Measurements from ENCODE around the gene DIO3.
"Not testable (repeated sequence)": the region's sequence is repeated elsewhere in the genome, so short reads cannot be mapped to it uniquely, and the experiment has no call there.

The DIO3 gene

GRCh38 chr14:101549154-101549553 lies 12.1 kb upstream of the DIO3 start:
- TF ChIP-seq, protein P1, sequence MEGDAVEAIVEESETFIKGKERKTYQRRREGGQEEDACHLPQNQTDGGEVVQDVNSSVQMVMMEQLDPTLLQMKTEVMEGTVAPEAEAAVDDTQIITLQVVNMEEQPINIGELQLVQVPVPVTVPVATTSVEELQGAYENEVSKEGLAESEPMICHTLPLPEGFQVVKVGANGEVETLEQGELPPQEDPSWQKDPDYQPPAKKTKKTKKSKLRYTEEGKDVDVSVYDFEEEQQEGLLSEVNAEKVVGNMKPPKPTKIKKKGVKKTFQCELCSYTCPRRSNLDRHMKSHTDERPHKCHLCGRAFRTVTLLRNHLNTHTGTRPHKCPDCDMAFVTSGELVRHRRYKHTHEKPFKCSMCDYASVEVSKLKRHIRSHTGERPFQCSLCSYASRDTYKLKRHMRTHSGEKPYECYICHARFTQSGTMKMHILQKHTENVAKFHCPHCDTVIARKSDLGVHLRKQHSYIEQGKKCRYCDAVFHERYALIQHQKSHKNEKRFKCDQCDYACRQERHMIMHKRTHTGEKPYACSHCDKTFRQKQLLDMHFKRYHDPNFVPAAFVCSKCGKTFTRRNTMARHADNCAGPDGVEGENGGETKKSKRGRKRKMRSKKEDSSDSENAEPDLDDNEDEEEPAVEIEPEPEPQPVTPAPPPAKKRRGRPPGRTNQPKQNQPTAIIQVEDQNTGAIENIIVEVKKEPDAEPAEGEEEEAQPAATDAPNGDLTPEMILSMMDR (IDR thresholded peaks at IDR 0.05; ENCODE audit: borderline replicate concordance, extremely low read depth, low read length, poor library complexity, severe bottlenecking) = no peak
- no peak for TF ChIP-seq EZH2 (IDR thresholded peaks at IDR 0.05; ENCODE audit: borderline replicate concordance, low read depth, low read length, severe bottlenecking)
- H3K36me3 ChIP-seq (ENCODE audit: insufficient read depth, low read length) = no peaks in the 10 kb centered on the region
- no peak overlapping the region for H2AFZ ChIP-seq (ENCODE audit: low read depth, low read length)
- H4K20me1 ChIP-seq (ENCODE audit: insufficient read depth, low read length) = no peaks in the 10 kb centered on the region
- H3K9ac ChIP-seq (ENCODE audit: low read depth, low read length) = no peak overlapping the region
- no peak for ATAC-seq (ENCODE audit: insufficient read depth, low read depth)
- H3K9me3 ChIP-seq (ENCODE audit: insufficient read depth, low read length, severe bottlenecking) = no peaks in the 10 kb centered on the region
- H3K27me3 ChIP-seq (ENCODE audit: insufficient read depth, low read length, poor library complexity) = peaks cover 5% of the 10 kb centered on the region
- no peaks in the 10 kb centered on the region for H3K4me1 ChIP-seq (ENCODE audit: insufficient read depth, low read length)
- no peak overlapping the region for H3K27ac ChIP-seq (ENCODE audit: low read length)
- no peak overlapping the region for H3K4me2 ChIP-seq (ENCODE audit: insufficient read depth, low read length)
- H3K4me3 ChIP-seq (ENCODE audit: low read depth in 1 of 2, low read length in 2 of 2) = no peak overlapping the region
- no peak for DNase-seq
- H3K79me2 ChIP-seq (ENCODE audit: insufficient read depth, low read length) = no peaks in the 10 kb centered on the region

DNA sequence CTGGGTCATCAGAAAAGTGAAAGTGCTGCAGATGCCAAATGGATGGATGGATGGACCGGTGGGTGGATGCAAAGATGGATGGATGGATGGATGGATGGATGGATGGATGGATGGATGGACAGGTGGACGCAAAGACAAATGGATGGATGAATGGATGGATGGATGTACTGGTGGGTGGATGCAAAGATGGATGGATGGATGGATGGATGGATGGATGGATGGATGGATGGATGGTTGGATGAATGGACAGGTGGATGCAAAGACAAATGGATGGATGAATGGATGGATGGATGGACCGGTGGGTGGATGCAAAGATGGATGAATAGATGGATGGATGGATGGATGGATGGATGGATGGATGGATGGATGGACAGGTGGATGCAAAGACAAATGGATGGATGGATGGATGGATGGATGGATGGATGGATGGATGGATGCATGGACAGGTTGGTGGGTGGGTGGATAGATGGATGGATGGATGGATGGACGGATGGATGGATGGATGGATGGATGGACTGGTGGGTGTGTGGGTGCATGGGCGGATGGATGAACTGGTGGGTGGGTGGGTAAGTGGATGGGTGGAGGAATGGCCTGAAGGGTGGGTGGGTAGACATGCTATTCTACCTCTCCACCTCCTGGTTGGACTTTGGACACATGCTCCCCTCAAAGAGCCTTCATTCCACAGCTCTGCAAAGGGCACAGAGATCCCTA lies 10.9 kb upstream of the DIO3 start:
- H3K27me3 ChIP-seq (ENCODE audit: insufficient read depth, low read length, poor library complexity); H3K79me2 ChIP-seq (ENCODE audit: insufficient read depth, low read length); H3K4me2 ChIP-seq (ENCODE audit: insufficient read depth, low read length); H4K20me1 ChIP-seq (ENCODE audit: insufficient read depth, low read length); H3K36me3 ChIP-seq (ENCODE audit: insufficient read depth, low read length); H3K4me1 ChIP-seq (ENCODE audit: insufficient read depth, low read length); H3K4me3 ChIP-seq (ENCODE audit: low read depth in 1 of 2, low read length in 2 of 2); H3K9ac ChIP-seq (ENCODE audit: low read depth, low read length); H3K9me3 ChIP-seq (ENCODE audit: insufficient read depth, low read length, severe bottlenecking); H3K27ac ChIP-seq (ENCODE audit: low read length); ATAC-seq (ENCODE audit: insufficient read depth, low read depth); H2AFZ ChIP-seq (ENCODE audit: low read depth, low read length); DNase-seq: not testable (repeated sequence)

DNA sequence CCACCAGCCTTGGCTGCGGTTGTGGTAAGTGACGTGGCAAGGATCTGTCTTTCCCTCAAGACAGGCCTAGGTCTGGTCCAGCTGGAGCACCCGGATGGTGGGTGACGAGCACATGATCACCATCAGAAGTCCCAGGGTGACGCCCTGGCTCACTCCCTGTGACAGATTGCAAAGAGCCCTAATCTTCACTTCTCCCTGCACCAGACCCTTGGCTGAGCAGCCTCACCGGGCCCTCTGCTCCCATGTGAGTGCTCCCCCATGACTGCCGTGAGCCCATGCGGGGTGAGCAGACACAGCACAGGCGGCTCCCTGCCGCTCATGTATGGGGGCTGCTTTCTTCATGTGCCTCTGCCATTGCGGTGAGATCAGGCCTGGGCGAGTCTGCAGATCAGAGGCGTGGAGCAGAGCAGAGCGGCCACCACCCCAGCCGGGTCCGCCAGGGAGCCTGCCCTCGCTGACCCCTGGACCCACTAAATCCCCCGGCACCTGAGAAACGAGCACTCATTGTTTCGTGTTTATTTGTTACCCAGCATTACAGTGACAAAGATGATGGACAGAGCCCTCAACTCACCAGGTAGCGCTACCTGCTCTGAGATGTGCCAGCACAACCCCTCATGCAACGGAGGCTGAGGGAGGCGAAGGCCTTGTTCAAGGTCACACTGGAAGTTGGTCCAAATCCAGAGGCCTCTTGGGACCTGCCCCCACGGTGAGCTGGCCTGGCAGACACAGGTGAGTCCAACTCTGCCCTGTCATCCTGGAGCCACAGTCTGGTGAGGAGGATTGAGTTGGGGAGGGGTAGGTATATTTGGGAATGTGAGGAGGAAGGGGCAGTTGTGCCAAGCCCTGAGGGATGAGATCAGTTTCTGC lies 9.3 kb upstream of the DIO3 start:
- no peak overlapping the region for H2AFZ ChIP-seq (ENCODE audit: low read depth, low read length)
- ATAC-seq (ENCODE audit: insufficient read depth, low read depth) (no peak), DNase-seq (no peak)
- no peak overlapping the region for H3K4me3 ChIP-seq (ENCODE audit: low read depth in 1 of 2, low read length in 2 of 2)
- no peaks in the 10 kb centered on the region for H3K4me1 ChIP-seq (ENCODE audit: insufficient read depth, low read length)
- H3K36me3 ChIP-seq (ENCODE audit: insufficient read depth, low read length) = no peaks in the 10 kb centered on the region
- H3K27ac ChIP-seq (ENCODE audit: low read length) = no peak overlapping the region
- no peaks in the 10 kb centered on the region; the same call in 1 of the 2 replicates for H4K20me1 ChIP-seq (ENCODE audit: insufficient read depth, low read length)
- H3K79me2 ChIP-seq (ENCODE audit: insufficient read depth, low read length) = no peaks in the 10 kb centered on the region
- TF ChIP-seq, protein P1 (IDR thresholded peaks at IDR 0.05; ENCODE audit: borderline replicate concordance, extremely low read depth, low read length, poor library complexity, severe bottlenecking) = no peak
- no peak for TF ChIP-seq EZH2 (IDR thresholded peaks at IDR 0.05; ENCODE audit: borderline replicate concordance, low read depth, low read length, severe bottlenecking)
- no peak overlapping the region for H3K4me2 ChIP-seq (ENCODE audit: insufficient read depth, low read length)
- H3K9me3 ChIP-seq (ENCODE audit: insufficient read depth, low read length, severe bottlenecking) = no peaks in the 10 kb centered on the region
- H3K9ac ChIP-seq (ENCODE audit: low read depth, low read length) = no peak overlapping the region
- no peaks in the 10 kb centered on the region for H3K27me3 ChIP-seq (ENCODE audit: insufficient read depth, low read length, poor library complexity)

- no peaks in the 10 kb centered on the region for H3K79me2 ChIP-seq (ENCODE audit: insufficient read depth, low read length)
- TF ChIP-seq, protein P1 (IDR thresholded peaks at IDR 0.05; ENCODE audit: borderline replicate concordance, extremely low read depth, low read length, poor library complexity, severe bottlenecking) = no peak
- no peak for TF ChIP-seq EZH2 (IDR thresholded peaks at IDR 0.05; ENCODE audit: borderline replicate concordance, low read depth, low read length, severe bottlenecking)
Observed at GRCh38 chr14:101552786-101553231, 8.5 kb upstream of the DIO3 start.

More at GRCh38 chr14:101552786-101553231, 8.5 kb upstream of the DIO3 start:
- Histone ChIP-seq H4K20me1 (ENCODE audit: insufficient read depth, low read length) (no peaks in the 10 kb centered on the region; the same call in 1 of the 2 replicates), H3K4me2 (ENCODE audit: insufficient read depth, low read length) (no peak overlapping the region), H3K4me3 (ENCODE audit: low read depth in 1 of 2, low read length in 2 of 2) (no peak overlapping the region), H3K9ac (ENCODE audit: low read depth, low read length) (no peak overlapping the region), H3K27ac (ENCODE audit: low read length) (no peak overlapping the region), H3K4me1 (ENCODE audit: insufficient read depth, low read length) (no peaks in the 10 kb centered on the region), H3K9me3 (ENCODE audit: insufficient read depth, low read length, severe bottlenecking) (no peaks in the 10 kb centered on the region), H3K27me3 (ENCODE audit: insufficient read depth, low read length, poor library complexity) (no peaks in the 10 kb centered on the region), H2AFZ (ENCODE audit: low read depth, low read length) (no peak overlapping the region), H3K36me3 (ENCODE audit: insufficient read depth, low read length) (no peaks in the 10 kb centered on the region)
- no peak for ATAC-seq (ENCODE audit: insufficient read depth, low read depth)
- DNase-seq = no peak

Data from DND-41 (cell line).